Spinal cord (tissue), 10 donors: ENCODE data around the gene TEAD2. TPM values are rescaled to one million over a fixed set of nuclear protein-coding genes. Genes with fewer than 3 reads are reported as not detected.
"Not testable (repeated sequence)": the region's sequence is repeated elsewhere in the genome, so short reads cannot be mapped to it uniquely, and the experiment has no call there.

ENCODE experiments used
- DNase-seq, 6 donors: peaks; one replicate each; pipeline versions ENCODE4 v3.0.0 to v3.0.0-alpha.2; 2013 to 2015; ENCODE audit warnings: low spot score in 6 of 6, low read depth in 4 of 6
- H3K27ac ChIP-seq: one replicate; pipeline ENCODE4 v1.5.1; 2013; ENCODE audit warnings: low read depth, low read length, control low read depth
- H3K27me3 ChIP-seq: one replicate; pipeline ENCODE4 v1.6.1; 2013; ENCODE audit warnings: low read length; ENCODE audit not compliant: control insufficient read depth, insufficient read depth
- H3K36me3 ChIP-seq: one replicate; pipeline ENCODE4 v1.6.1; 2013; ENCODE audit warnings: low read length; ENCODE audit not compliant: control insufficient read depth, insufficient read depth
- H3K4me1 ChIP-seq: one replicate; pipeline ENCODE4 v1.6.1; 2013; ENCODE audit warnings: low read length; ENCODE audit not compliant: control insufficient read depth, insufficient read depth
- H3K4me3 ChIP-seq: one replicate; pipeline ENCODE4 v1.5.1; 2013; ENCODE audit warnings: low read depth, low read length, control low read depth
- H3K9me3 ChIP-seq: one replicate; pipeline ENCODE4 v1.6.1; 2013; ENCODE audit warnings: low read length; ENCODE audit not compliant: control insufficient read depth, insufficient read depth
- WGBS: methylation state at CpG from one replicate; pipeline ENCODE4 v1.1.5; 2013; ENCODE audit warnings: missing lambda C conversion rate; ENCODE audit not compliant: insufficient coverage; 5-methylcytosine and 5-hydroxymethylcytosine counted together
- polyA plus RNA-seq, 2 donors: library from polyadenylated mRNA; unstranded; fragments of 120-200 nt; gene quantifications; one replicate each; pipeline ENCODE4 v1.2.1, GENCODE V29; 2013; ENCODE audit not compliant: insufficient read length in 2 of 2
- total RNA-seq, 2 donors: library from RNA; depleted of rRNA in 1 of 2; stranded (reverse); fragments of 120-200 nt in 1 of 2; fragments of >200 nt in 1 of 2; gene quantifications; one replicate each; pipeline versions ENCODE4 v1.2.3 to v1.2.4, GENCODE V29; 2013 to 2014
- donor health status: healthy.

Gene TEAD2
- total and polyA plus RNA-seq, 4 donors = 10.6 to 35.6 (median 33.3) TPM

GRCh38 chr19:49389406-49389805, 27.2 kb upstream of the TEAD2 start:
- H3K36me3 ChIP-seq = no peaks in the 10 kb centered on the region
- WGBS = 91% methylated on average over 20 of the region's 20 CpGs
- H3K9me3 ChIP-seq = no peaks in the 10 kb centered on the region
- H3K4me1 ChIP-seq = peaks cover 4% of the 10 kb centered on the region
- peaks cover 8% of the 10 kb centered on the region for H3K27me3 ChIP-seq
- no peak overlapping the region for H3K27ac ChIP-seq
- no peak for DNase-seq
- no peak overlapping the region for H3K4me3 ChIP-seq

- Histone ChIP-seq H3K36me3 (no peaks in the 10 kb centered on the region), H3K27ac (no peak within 1 kb of the TSS), H3K4me3 (no peak within 1 kb of the TSS), H3K27me3 (peaks cover 2% of the 10 kb centered on the region), H3K4me1 (peaks cover 4% of the 10 kb centered on the region), H3K9me3 (no peaks in the 10 kb centered on the region)
- 55% methylated on average over 36 of the region's 40 CpGs for WGBS
- peak in 2 of 6 donors; percentile 41 to 63 for DNase-seq
Measured at GRCh38 chr19:49387936-49388372, 25.7 kb upstream of the TEAD2 start, which contains the start of gene KASH5. TSS of gene KASH5 (plus strand) at chr19:49388249. CDS start at chr19:49390884, 2,635 bp downstream.

GRCh38 chr19:49383599-49383998, 21.4 kb upstream of the TEAD2 start:
- DNase-seq = no peak
- Histone ChIP-seq H3K4me1 (peaks cover 4% of the 10 kb centered on the region), H3K4me3 (no peak overlapping the region), H3K36me3 (no peaks in the 10 kb centered on the region), H3K27ac (no peak overlapping the region), H3K27me3 (peaks cover 2% of the 10 kb centered on the region), H3K9me3 (no peaks in the 10 kb centered on the region)
- WGBS = no CpG with 5 or more reads among the region's 1 CpG

GRCh38 chr19:49382639-49383038, 20.4 kb upstream of the TEAD2 start:
- no peak overlapping the region for H3K4me3 ChIP-seq
- no peak for DNase-seq
- no peaks in the 10 kb centered on the region for H3K9me3 ChIP-seq
- H3K36me3 ChIP-seq = no peaks in the 10 kb centered on the region
- no peaks in the 10 kb centered on the region for H3K4me1 ChIP-seq
- WGBS = 100% methylated on average over 1 of the region's 5 CpGs
- no peak overlapping the region for H3K27ac ChIP-seq
- H3K27me3 ChIP-seq = no peaks in the 10 kb centered on the region

GRCh38 chr19:49380391-49380790, 18.2 kb upstream of the TEAD2 start:
- no peak overlapping the region for H3K27ac ChIP-seq
- WGBS = 83% methylated on average over 1 of the region's 3 CpGs
- H3K4me3 ChIP-seq = no peak overlapping the region
- no peaks in the 10 kb centered on the region for H3K4me1 ChIP-seq
- no peaks in the 10 kb centered on the region for H3K36me3 ChIP-seq
- no peaks in the 10 kb centered on the region for H3K9me3 ChIP-seq
- H3K27me3 ChIP-seq = no peaks in the 10 kb centered on the region
- no peak for DNase-seq

- Histone ChIP-seq H3K36me3 (no peaks in the 10 kb centered on the region), H3K4me3 (no peak overlapping the region), H3K27me3 (no peaks in the 10 kb centered on the region), H3K27ac (no peak overlapping the region), H3K9me3 (no peaks in the 10 kb centered on the region), H3K4me1 (no peaks in the 10 kb centered on the region)
- WGBS = 70% methylated on average over 2 of the region's 3 CpGs
- DNase-seq = no peak
Measured at GRCh38 chr19:49378512-49378911, 16.3 kb upstream of the TEAD2 start.

- no peak for DNase-seq
- WGBS = 87% methylated on average over 15 of the region's 16 CpGs
- H3K9me3 ChIP-seq = peaks cover 2% of the 10 kb centered on the region
Measured at GRCh38 chr19:49374665-49375434, 12.6 kb upstream of the TEAD2 start.

GRCh38 chr19:49373174-49373573, 11.0 kb upstream of the TEAD2 start:
- not testable (repeated sequence) for H3K4me3 ChIP-seq, H3K4me1 ChIP-seq, H3K9me3 ChIP-seq, DNase-seq, H3K36me3 ChIP-seq, H3K27ac ChIP-seq, H3K27me3 ChIP-seq
- WGBS = 90% methylated on average over 2 of the region's 3 CpGs

More at GRCh38 chr19:49374665-49375434, 12.6 kb upstream of the TEAD2 start:
- no peaks in the 10 kb centered on the region for H3K4me1 ChIP-seq
- H3K27me3 ChIP-seq = no peaks in the 10 kb centered on the region
- no peaks in the 10 kb centered on the region for H3K36me3 ChIP-seq
- no peak overlapping the region for H3K27ac ChIP-seq
- H3K4me3 ChIP-seq = no peak overlapping the region

GRCh38 chr19:49371184-49371583, 9.0 kb upstream of the TEAD2 start:
- H3K36me3 ChIP-seq = no peaks in the 10 kb centered on the region
- no CpG with 5 or more reads among the region's 3 CpGs for WGBS
- H3K4me1 ChIP-seq = no peaks in the 10 kb centered on the region
- no peak overlapping the region for H3K27ac ChIP-seq
- DNase-seq = no peak
- no peaks in the 10 kb centered on the region for H3K27me3 ChIP-seq
- H3K4me3 ChIP-seq = no peak overlapping the region
- H3K9me3 ChIP-seq = peaks cover 5% of the 10 kb centered on the region

GRCh38 chr19:49368711-49369358, 6.6 kb upstream of the TEAD2 start:
- peaks cover 5% of the 10 kb centered on the region for H3K9me3 ChIP-seq
- no CpG with 5 or more reads among the region's 5 CpGs for WGBS
- H3K4me3 ChIP-seq = no peak overlapping the region
- H3K27me3 ChIP-seq = peaks cover 12% of the 10 kb centered on the region
- no peak for DNase-seq
- H3K4me1 ChIP-seq = peaks cover 9% of the 10 kb centered on the region
- H3K27ac ChIP-seq = no peak overlapping the region
- no peaks in the 10 kb centered on the region for H3K36me3 ChIP-seq
